GM19372 (cell line): ENCODE measurements around the gene TULP4.

ENCODE experiments used
- ATAC-seq: cut with Tn5 transposase; IDR thresholded peaks from one replicate; pipeline ENCODE4 v1.9.1; 2021; ENCODE audit warnings: mild to moderate bottlenecking, low read depth, moderate library complexity; ENCODE audit not compliant: unreplicated experiment

The TULP4 gene

GRCh38 chr6:158356586-158357546 lies 44.6 kb downstream of the TULP4 start:
- ATAC-seq, result peak; percentile 21

GRCh38 chr6:158357570-158358216 lies 45.4 kb downstream of the TULP4 start:
- peak; percentile 66 for ATAC-seq

- ATAC-seq, result no peak
These were observed 46.3 kb downstream of the TULP4 start for GRCh38 chr6:158358450-158359077.

- no peak for ATAC-seq
These were observed 48.8 kb downstream of the TULP4 start for GRCh38 chr6:158361068-158361467.

- no peak for ATAC-seq
These were observed 49.9 kb downstream of the TULP4 start for GRCh38 chr6:158361961-158362669.

- ATAC-seq, result no peak
These were observed 54.1 kb downstream of the TULP4 start for GRCh38 chr6:158366363-158366762.

GRCh38 chr6:158367816-158368215 lies 55.6 kb downstream of the TULP4 start:
- ATAC-seq, result no peak

DNA sequence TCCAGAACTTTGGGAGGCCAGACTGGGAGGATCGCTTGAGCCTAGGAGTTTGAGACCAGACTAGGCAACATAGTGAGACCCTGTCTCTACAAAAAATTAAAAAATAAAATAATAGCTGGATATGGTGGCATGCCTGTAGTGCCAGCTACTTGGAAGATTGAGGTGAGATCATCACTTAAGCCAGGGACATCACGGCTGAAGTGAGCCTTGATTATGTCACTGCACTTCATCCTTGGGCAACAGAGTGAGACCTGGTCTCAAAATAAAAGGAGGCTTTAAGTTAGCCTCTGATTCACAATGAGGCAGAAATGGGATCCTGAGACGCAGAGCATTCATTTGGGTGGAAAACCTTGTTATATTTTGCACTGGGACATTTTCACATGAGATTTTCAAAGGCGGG lies 57.0 kb downstream of the TULP4 start:
- ATAC-seq, result no peak

- no peak for ATAC-seq
These were observed 58.5 kb downstream of the TULP4 start for GRCh38 chr6:158370805-158371204.

GRCh38 chr6:158371261-158371660 lies 59.0 kb downstream of the TULP4 start:
- ATAC-seq, result no peak

GRCh38 chr6:158372574-158372973 lies 60.3 kb downstream of the TULP4 start:
- ATAC-seq, result no peak

DNA sequence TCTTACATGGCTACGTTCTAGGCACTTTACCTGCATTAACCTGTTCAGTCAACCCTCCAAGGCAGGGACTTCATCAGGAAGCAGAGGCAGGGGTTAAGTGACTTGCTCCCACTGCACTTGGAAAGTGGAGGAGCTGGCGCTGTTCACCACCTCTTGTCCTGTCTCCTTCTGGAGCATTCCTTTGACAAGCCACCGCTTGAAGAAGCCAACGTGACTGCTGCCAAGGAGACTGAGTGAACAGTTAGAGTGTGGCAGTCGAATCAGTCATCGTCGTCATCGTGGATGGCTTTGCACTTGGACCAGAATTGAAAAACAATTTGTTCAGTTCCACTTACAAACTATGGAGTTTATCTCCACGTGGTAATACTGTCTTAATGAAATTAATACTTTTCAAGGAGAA lies 60.9 kb downstream of the TULP4 start:
- no peak for ATAC-seq

DNA sequence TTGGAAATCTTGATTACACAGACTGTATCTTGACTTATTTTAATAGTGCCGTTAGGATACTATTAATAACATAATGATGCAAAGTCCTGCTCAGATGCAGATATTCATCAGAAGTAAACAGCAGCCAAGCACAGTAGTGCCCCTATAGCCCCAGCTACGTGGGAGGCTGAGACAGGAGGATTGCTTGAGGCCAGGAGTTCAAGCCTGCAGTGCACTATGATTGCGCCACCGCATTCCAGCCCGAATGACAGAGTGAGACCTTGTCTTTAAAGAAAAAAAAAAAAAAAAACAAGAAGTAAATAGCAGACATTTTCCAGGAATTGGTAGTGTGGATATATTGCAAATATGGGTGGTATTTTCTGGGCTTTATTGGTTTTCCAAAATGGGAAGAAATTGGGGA lies 61.8 kb downstream of the TULP4 start:
- ATAC-seq, result no peak

DNA sequence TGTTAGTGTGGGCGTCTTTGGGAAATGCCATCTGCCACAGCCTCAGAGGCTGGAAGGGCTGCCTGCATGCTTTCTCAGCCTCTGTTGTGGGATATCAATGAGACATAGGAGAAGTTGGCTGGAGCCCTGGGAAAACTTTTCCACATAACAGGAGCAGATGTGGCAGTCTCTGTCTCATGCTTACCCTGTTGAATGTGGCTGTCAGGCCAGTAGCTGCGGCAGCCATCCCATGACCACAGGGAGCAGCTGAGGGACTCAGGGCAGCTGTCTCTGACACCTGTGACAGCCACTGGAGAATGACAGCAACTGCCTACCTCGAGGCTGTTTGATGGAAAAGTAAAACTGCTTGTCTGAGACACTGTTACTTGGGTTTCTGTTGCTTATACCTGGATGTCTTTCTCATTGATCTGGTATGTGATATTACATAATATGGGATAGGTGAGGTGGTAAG lies 64.4 kb downstream of the TULP4 start:
- no peak for ATAC-seq

- no peak for ATAC-seq
These were observed 65.6 kb downstream of the TULP4 start for GRCh38 chr6:158377860-158378259.

- no peak for ATAC-seq
These were observed 67.1 kb downstream of the TULP4 start for GRCh38 chr6:158379336-158379735.

DNA sequence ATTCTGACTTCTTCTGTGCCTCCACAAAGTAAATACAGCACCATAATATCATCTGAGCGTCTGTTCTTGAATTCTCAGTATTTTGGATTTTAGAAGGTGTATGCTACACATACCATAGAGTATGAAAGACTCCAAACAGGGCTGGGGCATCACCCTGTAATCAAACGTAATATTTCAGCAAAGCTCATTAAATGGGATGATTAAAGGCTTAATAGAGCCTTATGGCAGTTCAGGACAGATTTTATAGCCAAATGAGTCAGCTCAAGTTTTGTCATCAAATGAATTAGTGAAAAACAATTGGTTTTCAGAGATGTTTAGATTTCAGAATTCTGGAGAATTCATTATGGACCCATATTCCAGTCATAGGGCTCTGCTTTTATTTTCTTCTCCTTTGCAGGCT lies 68.9 kb downstream of the TULP4 start:
- ATAC-seq, result no peak

- no peak for ATAC-seq
These were observed 70.2 kb downstream of the TULP4 start for GRCh38 chr6:158382491-158382890.

GRCh38 chr6:158383057-158383456 lies 70.8 kb downstream of the TULP4 start:
- no peak for ATAC-seq

- no peak for ATAC-seq
These were observed 71.3 kb downstream of the TULP4 start for GRCh38 chr6:158383542-158383941.

DNA sequence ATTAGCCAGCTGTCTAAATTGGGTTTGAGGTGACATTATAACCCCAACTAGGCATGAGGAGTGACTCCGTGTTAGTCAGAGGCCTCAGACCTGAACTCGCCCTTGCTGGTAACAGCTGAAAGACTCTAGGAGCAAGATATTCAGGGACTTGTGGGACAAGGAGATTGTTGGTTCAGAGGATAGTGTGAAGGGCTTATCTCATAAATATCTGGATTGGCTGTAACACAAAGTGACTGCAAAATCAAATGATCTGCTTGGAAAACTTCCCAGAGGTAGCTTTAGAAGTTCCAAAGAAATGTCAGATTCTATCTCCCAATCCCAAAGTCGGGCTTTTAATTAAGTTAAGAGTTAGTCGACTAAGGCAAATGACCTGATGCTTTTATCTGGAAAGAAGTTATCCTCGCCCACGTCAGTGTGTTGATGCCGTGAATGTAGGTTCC lies 72.4 kb downstream of the TULP4 start:
- ATAC-seq, result no peak
